Measurements from ENCODE around the gene PMM1.

Gene PMM1

GRCh38 chr22:41541484-41541883 is 48.2 kb downstream of the PMM1 start:
- Histone ChIP-seq H3K4me3 (ENCODE audit: insufficient read depth, low read depth, low read length) (no peak overlapping the region), H3K36me3 (ENCODE audit: control insufficient read depth, insufficient read depth, low read length) (peaks cover 5% of the 10 kb centered on the region), H3K9me3 (ENCODE audit: control insufficient read depth, low read length) (no peaks in the 10 kb centered on the region), H3K27me3 (ENCODE audit: control insufficient read depth, insufficient read depth, low read length, poor library complexity, severe bottlenecking) (no peaks in the 10 kb centered on the region), H3K27ac (ENCODE audit: insufficient read depth, low read depth, low read length, poor library complexity, severe bottlenecking) (no peak overlapping the region), H3K4me1 (ENCODE audit: control insufficient read depth, insufficient read depth, low read length) (peaks cover 9% of the 10 kb centered on the region)
- WGBS, 2 experiments = 93 to 96% methylated on average over 3 of the region's 3 CpGs

GRCh38 chr22:41540365-41540764 is 49.3 kb downstream of the PMM1 start:
- no peaks in the 10 kb centered on the region for H3K27me3 ChIP-seq (ENCODE audit: control insufficient read depth, insufficient read depth, low read length, poor library complexity, severe bottlenecking)
- no peak overlapping the region for H3K27ac ChIP-seq (ENCODE audit: insufficient read depth, low read depth, low read length, poor library complexity, severe bottlenecking)
- no peaks in the 10 kb centered on the region for H3K9me3 ChIP-seq (ENCODE audit: control insufficient read depth, low read length)
- H3K36me3 ChIP-seq (ENCODE audit: control insufficient read depth, insufficient read depth, low read length) = peaks cover 5% of the 10 kb centered on the region
- 97% methylated on average over 7 of the region's 7 CpGs for WGBS, 2 experiments
- no peak overlapping the region for H3K4me3 ChIP-seq (ENCODE audit: insufficient read depth, low read depth, low read length)
- peaks cover 8% of the 10 kb centered on the region for H3K4me1 ChIP-seq (ENCODE audit: control insufficient read depth, insufficient read depth, low read length)

GRCh38 chr22:41540006-41540315 is 49.7 kb downstream of the PMM1 start:
- no peaks in the 10 kb centered on the region for H3K27me3 ChIP-seq (ENCODE audit: control insufficient read depth, insufficient read depth, low read length, poor library complexity, severe bottlenecking)
- H3K27ac ChIP-seq (ENCODE audit: insufficient read depth, low read depth, low read length, poor library complexity, severe bottlenecking) = no peak overlapping the region
- peaks cover 5% of the 10 kb centered on the region for H3K36me3 ChIP-seq (ENCODE audit: control insufficient read depth, insufficient read depth, low read length)
- H3K9me3 ChIP-seq (ENCODE audit: control insufficient read depth, low read length) = no peaks in the 10 kb centered on the region
- no peak overlapping the region for H3K4me3 ChIP-seq (ENCODE audit: insufficient read depth, low read depth, low read length)
- H3K4me1 ChIP-seq (ENCODE audit: control insufficient read depth, insufficient read depth, low read length) = peaks cover 4% of the 10 kb centered on the region
- 93% methylated on average over 3 of the region's 3 CpGs for WGBS, 2 experiments

GRCh38 chr22:41539146-41540005 is 50.3 kb downstream of the PMM1 start:
- H3K4me1 ChIP-seq (ENCODE audit: control insufficient read depth, insufficient read depth, low read length) = no peaks in the 10 kb centered on the region
- H3K4me3 ChIP-seq (ENCODE audit: insufficient read depth, low read depth, low read length) = no peak overlapping the region
- H3K27ac ChIP-seq (ENCODE audit: insufficient read depth, low read depth, low read length, poor library complexity, severe bottlenecking) = no peak overlapping the region
- 94% methylated on average over 13 of the region's 13 CpGs for WGBS, 2 experiments
- H3K9me3 ChIP-seq (ENCODE audit: control insufficient read depth, low read length) = no peaks in the 10 kb centered on the region
- H3K27me3 ChIP-seq (ENCODE audit: control insufficient read depth, insufficient read depth, low read length, poor library complexity, severe bottlenecking) = no peaks in the 10 kb centered on the region
- H3K36me3 ChIP-seq (ENCODE audit: control insufficient read depth, insufficient read depth, low read length) = peaks cover 5% of the 10 kb centered on the region

GRCh38 chr22:41538583-41538982 is 51.1 kb downstream of the PMM1 start:
- no peak overlapping the region for H3K27ac ChIP-seq (ENCODE audit: insufficient read depth, low read depth, low read length, poor library complexity, severe bottlenecking)
- no peaks in the 10 kb centered on the region for H3K27me3 ChIP-seq (ENCODE audit: control insufficient read depth, insufficient read depth, low read length, poor library complexity, severe bottlenecking)
- no peak overlapping the region for H3K4me3 ChIP-seq (ENCODE audit: insufficient read depth, low read depth, low read length)
- H3K4me1 ChIP-seq (ENCODE audit: control insufficient read depth, insufficient read depth, low read length) = no peaks in the 10 kb centered on the region
- no peaks in the 10 kb centered on the region for H3K9me3 ChIP-seq (ENCODE audit: control insufficient read depth, low read length)
- peaks cover 5% of the 10 kb centered on the region for H3K36me3 ChIP-seq (ENCODE audit: control insufficient read depth, insufficient read depth, low read length)
- WGBS, 2 experiments = 93 to 95% methylated on average over 8 of the region's 8 CpGs

- no peak overlapping the region for H3K27ac ChIP-seq (ENCODE audit: insufficient read depth, low read depth, low read length, poor library complexity, severe bottlenecking)
- H3K4me1 ChIP-seq (ENCODE audit: control insufficient read depth, insufficient read depth, low read length) = no peaks in the 10 kb centered on the region
- WGBS, 2 experiments = 92% methylated on average over 3 of the region's 3 CpGs
- peaks cover 5% of the 10 kb centered on the region for H3K36me3 ChIP-seq (ENCODE audit: control insufficient read depth, insufficient read depth, low read length)
- H3K9me3 ChIP-seq (ENCODE audit: control insufficient read depth, low read length) = no peaks in the 10 kb centered on the region
- no peak overlapping the region for H3K4me3 ChIP-seq (ENCODE audit: insufficient read depth, low read depth, low read length)
- no peaks in the 10 kb centered on the region for H3K27me3 ChIP-seq (ENCODE audit: control insufficient read depth, insufficient read depth, low read length, poor library complexity, severe bottlenecking)
These were observed 52.4 kb downstream of the PMM1 start for GRCh38 chr22:41537203-41537602.

GRCh38 chr22:41535244-41535643 is 54.4 kb downstream of the PMM1 start:
- Histone ChIP-seq H3K27ac (ENCODE audit: insufficient read depth, low read depth, low read length, poor library complexity, severe bottlenecking) (no peak overlapping the region), H3K9me3 (ENCODE audit: control insufficient read depth, low read length) (no peaks in the 10 kb centered on the region), H3K4me3 (ENCODE audit: insufficient read depth, low read depth, low read length) (no peak overlapping the region), H3K27me3 (ENCODE audit: control insufficient read depth, insufficient read depth, low read length, poor library complexity, severe bottlenecking) (no peaks in the 10 kb centered on the region), H3K36me3 (ENCODE audit: control insufficient read depth, insufficient read depth, low read length) (peaks cover 15% of the 10 kb centered on the region), H3K4me1 (ENCODE audit: control insufficient read depth, insufficient read depth, low read length) (no peaks in the 10 kb centered on the region)
- WGBS, 2 experiments = 93 to 94% methylated on average over 5 of the region's 5 CpGs

- no peak overlapping the region for H3K4me3 ChIP-seq (ENCODE audit: insufficient read depth, low read depth, low read length)
- no peak overlapping the region for H3K27ac ChIP-seq (ENCODE audit: insufficient read depth, low read depth, low read length, poor library complexity, severe bottlenecking)
- no peaks in the 10 kb centered on the region for H3K4me1 ChIP-seq (ENCODE audit: control insufficient read depth, insufficient read depth, low read length)
- peaks cover 19% of the 10 kb centered on the region for H3K36me3 ChIP-seq (ENCODE audit: control insufficient read depth, insufficient read depth, low read length)
- H3K27me3 ChIP-seq (ENCODE audit: control insufficient read depth, insufficient read depth, low read length, poor library complexity, severe bottlenecking) = no peaks in the 10 kb centered on the region
- WGBS, 2 experiments = 94 to 95% methylated on average over 8 of the region's 8 CpGs
- no peaks in the 10 kb centered on the region for H3K9me3 ChIP-seq (ENCODE audit: control insufficient read depth, low read length)
These were observed 55.4 kb downstream of the PMM1 start for GRCh38 chr22:41534219-41534618.

- H3K4me1 ChIP-seq (ENCODE audit: control insufficient read depth, insufficient read depth, low read length) = no peaks in the 10 kb centered on the region
- WGBS, 2 experiments = 66% methylated on average over 19 of the region's 19 CpGs
- no peaks in the 10 kb centered on the region for H3K27me3 ChIP-seq (ENCODE audit: control insufficient read depth, insufficient read depth, low read length, poor library complexity, severe bottlenecking)
- no peaks in the 10 kb centered on the region for H3K9me3 ChIP-seq (ENCODE audit: control insufficient read depth, low read length)
- H3K36me3 ChIP-seq (ENCODE audit: control insufficient read depth, insufficient read depth, low read length) = peaks cover 23% of the 10 kb centered on the region
- no peak overlapping the region for H3K27ac ChIP-seq (ENCODE audit: insufficient read depth, low read depth, low read length, poor library complexity, severe bottlenecking)
- H3K4me3 ChIP-seq (ENCODE audit: insufficient read depth, low read depth, low read length) = no peak overlapping the region
These were observed 56.5 kb downstream of the PMM1 start for GRCh38 chr22:41532908-41533825.

GRCh38 chr22:41531715-41532477 is 57.7 kb downstream of the PMM1 start:
- no peaks in the 10 kb centered on the region for H3K4me1 ChIP-seq (ENCODE audit: control insufficient read depth, insufficient read depth, low read length)
- H3K27ac ChIP-seq (ENCODE audit: insufficient read depth, low read depth, low read length, poor library complexity, severe bottlenecking) = no peak overlapping the region
- H3K36me3 ChIP-seq (ENCODE audit: control insufficient read depth, insufficient read depth, low read length) = peaks cover 27% of the 10 kb centered on the region
- 94 to 96% methylated on average over 17 of the region's 17 CpGs for WGBS, 2 experiments
- H3K4me3 ChIP-seq (ENCODE audit: insufficient read depth, low read depth, low read length) = no peak overlapping the region
- H3K9me3 ChIP-seq (ENCODE audit: control insufficient read depth, low read length) = no peaks in the 10 kb centered on the region
- H3K27me3 ChIP-seq (ENCODE audit: control insufficient read depth, insufficient read depth, low read length, poor library complexity, severe bottlenecking) = no peaks in the 10 kb centered on the region

Data from ectodermal cell (in vitro differentiated cells).